SKM-1 (cell line): ENCODE data around the gene ZNF485.
A peak's percentile ranks its signal among the peaks of the same experiment; 100 is the strongest.
"Not testable (repeated sequence)": the region's sequence is repeated elsewhere in the genome, so short reads cannot be mapped to it uniquely, and the experiment has no call there.

Experiments used
- DNase-seq: peaks from one replicate; lab custom pipeline; 2025; ENCODE audit not compliant: unreplicated experiment; lab: John Stamatoyannopoulos, UW

Gene ZNF485

GRCh38 chr10:43606323-43607198 is at the start of gene ZNF485:
ZNF485 (plus strand) TSS chr10:43606438; CDS start chr10:43607051, 613 bp downstream.
- peak; percentile 33 for DNase-seq

DNA sequence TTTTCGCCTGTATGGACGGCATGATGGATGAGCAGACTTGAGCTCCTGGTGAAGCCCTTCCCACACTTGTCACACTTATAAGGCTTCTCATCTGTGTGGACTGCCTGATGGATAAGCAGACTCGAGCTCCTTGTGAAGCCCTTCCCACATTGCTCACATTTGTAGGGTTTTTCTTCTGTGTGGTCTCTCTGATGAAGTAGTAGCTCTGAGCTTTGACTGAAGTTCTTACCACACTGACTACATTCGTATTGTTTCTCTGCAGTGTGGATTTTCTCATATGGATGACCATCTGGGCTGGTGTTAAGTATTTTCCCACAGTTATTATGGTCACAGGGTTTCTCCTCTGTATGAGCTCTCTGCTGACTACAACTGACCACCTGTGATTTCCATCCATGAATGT is 49.0 kb upstream of the ZNF485 start:
- DNase-seq: no peak

- DNase-seq: no peak
Measured at GRCh38 chr10:43569681-43570080, 36.6 kb upstream of the ZNF485 start.

DNA sequence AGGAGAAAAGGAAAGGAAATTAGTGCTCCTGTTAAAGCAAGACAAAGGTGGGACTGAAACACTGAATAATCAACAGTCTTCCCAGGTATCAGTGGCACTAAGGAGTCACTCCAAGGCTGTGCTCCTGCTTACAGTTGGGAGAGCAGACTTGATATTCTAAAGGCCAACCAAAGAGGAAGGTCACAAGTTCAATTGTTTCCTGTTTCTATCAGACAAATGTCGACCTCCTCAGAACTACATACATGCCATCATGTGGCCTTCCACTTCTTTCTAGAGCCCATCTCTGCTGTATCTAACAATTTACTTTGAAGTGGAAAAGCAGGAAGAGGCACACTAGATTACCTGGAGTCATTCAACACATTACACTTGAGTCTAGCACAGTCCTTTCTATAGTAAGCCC is 35.3 kb upstream of the ZNF485 start:
- no peak for DNase-seq

DNA sequence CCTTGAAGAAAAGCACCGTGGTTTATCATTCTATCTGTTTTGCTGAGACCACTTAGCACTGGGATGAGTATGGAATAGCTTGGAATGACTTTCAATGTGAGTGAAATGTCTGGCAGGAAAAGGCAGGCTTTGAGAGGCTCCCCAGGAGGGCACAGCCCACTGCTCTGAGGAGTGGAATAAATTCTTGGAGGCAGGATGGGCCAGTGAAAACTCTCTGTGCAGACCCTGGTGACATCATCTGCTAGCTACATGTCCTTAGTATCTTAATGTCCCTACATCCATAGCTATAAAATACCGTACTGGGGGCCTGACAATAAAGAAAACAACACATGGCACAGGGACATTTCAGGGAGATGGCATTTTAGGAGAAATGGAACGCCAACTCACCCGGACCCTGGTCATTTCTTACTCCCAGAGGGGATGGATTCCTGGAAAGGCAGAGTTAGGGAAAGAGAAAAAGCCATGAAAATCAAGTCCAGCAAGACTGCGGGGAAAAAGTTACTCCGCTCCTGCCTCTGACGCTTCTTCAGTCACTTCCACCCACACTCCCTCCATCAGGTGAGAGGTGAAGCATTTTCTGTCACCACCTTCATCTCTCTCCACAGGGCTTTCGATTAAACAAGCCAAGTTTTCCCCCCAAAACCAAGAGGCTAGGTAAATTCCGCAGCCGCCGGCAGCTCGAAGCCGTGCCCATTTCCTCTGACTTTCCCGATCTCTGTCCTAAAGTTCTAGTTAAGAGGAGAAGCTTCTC is 32.8 kb upstream of the ZNF485 start:
- DNase-seq: no peak

DNA sequence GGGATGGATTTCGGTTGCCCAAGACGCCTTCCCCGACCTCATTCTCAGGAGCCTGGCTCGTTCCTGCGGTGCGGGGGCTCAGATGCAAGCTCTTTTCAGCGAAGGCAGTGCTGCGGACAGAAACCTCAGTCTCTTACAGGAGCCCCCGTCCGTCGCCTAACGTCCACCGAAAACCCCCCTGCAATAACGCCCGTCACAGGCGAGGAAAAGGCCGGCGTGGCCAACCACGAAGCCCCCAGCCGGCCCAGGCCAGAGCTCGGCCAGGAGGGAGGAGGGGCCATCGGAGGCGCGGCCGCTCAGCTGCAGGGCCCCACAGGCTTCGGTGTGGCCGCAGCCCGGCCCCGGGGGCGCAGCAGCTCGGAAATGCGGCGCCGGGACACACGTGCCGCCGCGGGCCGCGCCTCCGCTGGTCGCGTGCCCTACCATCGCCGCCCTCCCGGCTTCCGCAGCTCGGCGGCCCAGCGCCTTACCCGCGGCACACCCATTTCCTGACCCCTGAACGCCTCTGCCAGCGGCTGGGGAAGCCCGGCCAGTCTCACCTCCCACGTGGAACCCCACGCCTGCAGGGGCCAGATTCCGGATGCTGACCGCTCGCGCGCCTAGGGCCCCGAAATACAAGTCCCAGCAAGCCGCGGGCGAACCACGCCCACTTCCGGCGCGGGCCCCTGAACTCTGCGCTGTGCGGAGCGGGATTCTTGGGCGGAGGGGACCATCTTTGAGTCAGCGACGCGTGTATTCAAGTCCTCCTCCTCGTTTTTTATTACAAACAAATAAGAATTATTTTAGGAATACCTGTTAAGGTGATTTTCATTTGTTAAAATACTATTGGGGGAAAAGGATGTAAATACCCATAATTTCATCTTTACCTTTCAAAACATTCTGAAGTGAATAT is 32.0 kb upstream of the ZNF485 start, which contains the start of gene ZNF239:
ZNF239 (minus strand) TSS at position 616 of the 892 bp plus-strand sequence. CDS start 16,537 bp downstream, outside the sequence.
- no peak for DNase-seq

DNA sequence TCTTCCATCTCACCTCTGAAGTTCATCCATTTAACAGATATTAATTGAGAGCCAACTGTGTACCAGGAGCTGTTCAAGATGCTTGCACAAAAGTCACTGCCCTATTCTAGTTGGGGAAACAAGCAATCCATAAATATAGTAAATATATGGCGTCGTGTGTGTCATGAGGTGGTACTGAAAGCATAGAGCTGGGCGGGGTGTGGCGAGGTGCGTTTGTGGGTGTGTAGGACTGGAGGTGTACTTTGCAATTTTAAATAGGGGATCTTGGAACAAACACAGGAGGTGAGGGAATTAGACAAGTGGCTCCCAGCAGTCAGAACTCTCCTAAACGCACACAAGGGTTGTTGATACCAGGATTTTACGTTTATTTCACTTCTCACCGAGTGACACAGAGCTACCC is 31.3 kb upstream of the ZNF485 start:
- no peak for DNase-seq

- no peak for DNase-seq
Measured at GRCh38 chr10:43576062-43576461, 30.2 kb upstream of the ZNF485 start.

DNA sequence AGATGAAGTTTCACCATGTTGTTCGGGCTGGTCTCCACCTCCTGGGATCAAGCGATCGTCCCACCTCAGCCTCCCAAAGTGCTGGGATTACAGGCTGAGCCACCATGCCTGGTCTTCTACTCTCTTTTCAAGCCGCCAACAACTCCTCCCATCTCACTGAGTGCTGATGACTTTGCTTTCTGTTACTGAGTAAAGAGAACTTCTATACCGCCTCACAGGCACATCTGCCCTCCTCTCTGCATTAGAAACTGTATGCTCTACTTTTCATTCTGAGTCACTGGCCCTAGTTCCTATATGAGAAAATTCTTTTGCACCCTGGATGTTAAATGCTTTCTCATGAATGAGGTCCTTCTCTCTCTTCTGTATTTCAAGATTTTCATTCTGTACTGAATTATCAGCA is 29.7 kb upstream of the ZNF485 start:
- no peak for DNase-seq

DNA sequence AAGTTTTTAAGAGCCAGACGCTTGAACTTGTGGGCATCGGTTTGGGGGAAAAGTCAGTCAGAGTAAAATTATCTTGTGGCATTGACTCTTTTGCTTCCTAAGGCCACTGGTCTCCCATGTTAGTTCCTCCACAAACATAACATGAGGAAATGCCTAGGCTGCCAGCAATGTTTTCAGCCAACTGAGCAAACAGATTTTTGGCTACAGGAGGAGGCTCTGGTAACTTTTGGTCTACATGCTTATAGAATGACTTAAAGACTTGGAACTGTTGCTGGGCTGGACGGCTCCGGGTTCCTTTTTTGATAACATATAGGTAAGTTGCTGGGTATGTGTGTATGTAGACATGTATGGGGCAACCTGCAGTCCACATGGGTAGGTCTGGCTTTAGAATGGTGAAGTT is 22.2 kb upstream of the ZNF485 start:
- DNase-seq: no peak

GRCh38 chr10:43585046-43585445 is 21.2 kb upstream of the ZNF485 start:
- no peak for DNase-seq

DNA sequence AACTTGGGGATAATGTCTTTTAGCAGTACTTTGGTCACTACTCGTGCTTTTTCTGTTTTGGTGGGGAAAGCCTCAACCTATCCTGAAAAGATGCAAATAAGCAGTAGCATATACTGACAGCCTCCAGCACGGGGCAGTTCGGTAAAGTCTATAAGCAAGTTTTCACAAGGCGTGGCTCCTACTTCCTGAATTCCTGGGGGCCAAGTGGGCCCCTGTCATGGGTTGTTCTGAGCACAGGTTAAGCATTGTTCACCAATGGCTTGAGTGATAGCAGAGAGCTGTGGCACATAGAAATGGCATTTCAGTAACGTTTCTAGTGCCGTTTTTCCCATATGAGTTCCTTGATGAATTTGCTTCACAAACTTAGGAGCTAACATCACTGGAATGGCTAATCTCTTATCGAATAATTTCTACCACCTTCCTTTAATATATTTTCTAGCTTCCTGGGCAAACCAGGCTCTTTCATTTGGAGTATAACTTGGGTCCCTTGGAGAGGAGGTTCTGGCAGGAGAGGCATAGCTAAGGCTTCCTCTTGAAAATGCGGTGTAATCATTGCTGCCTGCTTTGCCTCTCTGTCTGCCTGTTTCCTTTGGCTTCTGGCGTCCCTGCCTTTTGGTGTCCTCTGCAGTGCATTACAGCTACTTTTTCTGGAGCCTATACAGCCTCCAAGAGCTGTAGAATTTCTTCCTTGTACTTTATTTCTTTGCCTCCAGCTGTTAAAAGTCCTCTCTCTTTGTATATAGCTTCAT is 20.1 kb upstream of the ZNF485 start:
- no peak for DNase-seq

DNA sequence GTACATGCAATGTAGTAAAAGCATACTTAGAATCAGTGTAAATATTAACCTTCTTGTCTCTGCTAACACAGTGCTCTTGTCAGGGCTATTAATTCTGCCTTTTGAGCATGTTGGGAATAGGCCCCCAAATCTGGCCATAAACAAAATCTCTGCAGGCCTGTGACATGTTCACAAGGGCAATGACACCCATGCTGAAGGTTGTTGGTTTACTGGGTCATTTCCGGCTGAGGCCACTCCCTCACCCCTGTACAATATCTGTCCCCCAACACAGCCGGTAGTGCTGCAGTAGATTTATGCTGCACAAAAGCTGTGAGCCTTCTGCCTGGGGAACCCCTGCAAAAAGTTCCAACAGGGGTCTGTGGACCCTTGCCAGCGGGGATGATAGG is 19.5 kb upstream of the ZNF485 start:
- not testable (repeated sequence) for DNase-seq

- DNase-seq: no peak
Measured at GRCh38 chr10:43591303-43591904, 14.8 kb upstream of the ZNF485 start.

DNA sequence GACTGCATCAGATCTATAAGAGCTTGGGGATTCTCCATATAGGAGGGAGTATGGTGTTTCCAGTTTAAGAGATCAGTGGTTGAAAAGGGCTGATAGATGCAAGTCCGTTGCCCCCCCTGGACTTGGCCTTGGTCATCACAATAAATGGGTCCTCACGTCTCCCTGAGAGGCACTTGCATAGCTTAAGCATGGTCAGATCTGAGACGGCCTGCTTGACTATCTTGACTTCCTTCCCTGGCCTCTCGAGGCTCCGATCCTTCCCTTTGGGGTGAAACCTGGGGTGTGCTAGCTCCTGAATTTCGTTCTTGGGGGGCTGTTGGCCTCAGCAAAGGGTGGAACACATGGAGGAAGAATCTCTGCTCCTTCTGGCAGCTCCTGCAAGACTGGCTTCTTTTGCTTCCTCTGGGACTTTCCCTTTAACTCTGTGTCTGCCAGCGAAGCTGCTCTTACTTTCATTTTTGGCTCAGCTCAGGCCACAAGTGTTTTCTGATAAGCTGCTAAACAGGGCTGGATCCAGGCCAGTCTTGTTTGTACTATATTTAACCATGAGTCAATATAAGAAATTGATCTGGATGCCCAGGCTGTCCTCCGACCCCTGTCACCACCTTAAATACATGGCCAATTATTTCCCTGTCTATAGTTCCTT is 11.2 kb upstream of the ZNF485 start:
- DNase-seq: no peak

GRCh38 chr10:43595739-43596298 is 10.4 kb upstream of the ZNF485 start:
- no peak for DNase-seq

DNA sequence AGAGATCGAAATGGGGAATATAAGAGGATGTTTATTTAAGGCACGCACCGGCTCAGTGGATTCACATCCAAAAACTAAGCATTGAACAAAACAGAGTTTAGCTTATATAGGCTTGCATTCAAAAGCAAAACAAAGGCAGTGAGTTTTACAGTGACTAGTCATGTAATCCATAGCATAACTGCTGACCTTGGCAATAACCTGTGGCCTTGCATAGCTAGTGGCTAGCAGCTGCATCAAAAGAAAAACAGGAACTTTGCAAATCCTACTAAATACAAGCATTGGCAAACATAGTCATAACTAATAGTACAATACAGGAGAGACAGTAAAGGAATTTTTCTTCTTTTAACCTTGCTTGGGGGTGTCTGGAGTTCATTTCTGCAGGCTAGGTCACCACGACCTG is 9.7 kb upstream of the ZNF485 start:
- DNase-seq: no peak

GRCh38 chr10:43598446-43598845 is 7.8 kb upstream of the ZNF485 start:
- no peak for DNase-seq

GRCh38 chr10:43599333-43599732 is 6.9 kb upstream of the ZNF485 start:
- no peak for DNase-seq
